ENCODE data around the gene PROM2. TPM values are rescaled to one million over a fixed set of nuclear protein-coding genes. Genes with fewer than 3 reads are reported as not detected.

PROM2 gene
- total RNA-seq, 1 donor from 2014 or later, result 0.29 TPM

- H3K36me3 Mint-ChIP-seq (ENCODE audit: low read depth), result no peaks in the 10 kb centered on the region
- no peak for DNase-seq (ENCODE audit: low spot score)
- H3K4me1 Mint-ChIP-seq (ENCODE audit: low read depth), result no peaks in the 10 kb centered on the region
- H3K4me3 Mint-ChIP-seq, result no peak overlapping the region
- no peaks in the 10 kb centered on the region for H3K27me3 Mint-ChIP-seq (ENCODE audit: insufficient read depth)
- intact Hi-C loops (cut with micrococcal nuclease), result no loop called here
- no peak overlapping the region for H3K27ac Mint-ChIP-seq
- H3K9me3 Mint-ChIP-seq, result no peaks in the 10 kb centered on the region
These were observed 35.4 kb downstream of the PROM2 start for GRCh38 chr2:95309599-95309998.

- intact Hi-C loops (cut with micrococcal nuclease), result no loop called here
- no peaks in the 10 kb centered on the region for H3K4me1 Mint-ChIP-seq (ENCODE audit: low read depth)
- no peaks in the 10 kb centered on the region for H3K9me3 Mint-ChIP-seq
- no peak overlapping the region for H3K4me3 Mint-ChIP-seq
- H3K27me3 Mint-ChIP-seq (ENCODE audit: insufficient read depth), result no peaks in the 10 kb centered on the region
- no peak for DNase-seq (ENCODE audit: low spot score)
- no peaks in the 10 kb centered on the region for H3K36me3 Mint-ChIP-seq (ENCODE audit: low read depth)
- H3K27ac Mint-ChIP-seq, result no peak overlapping the region
These were observed 36.0 kb downstream of the PROM2 start for GRCh38 chr2:95310216-95310615.

- no peak overlapping the region for H3K4me3 Mint-ChIP-seq
- DNase-seq (ENCODE audit: low spot score), result no peak
- H3K27ac Mint-ChIP-seq, result no peak overlapping the region
- H3K27me3 Mint-ChIP-seq (ENCODE audit: insufficient read depth), result no peaks in the 10 kb centered on the region
- H3K9me3 Mint-ChIP-seq, result no peaks in the 10 kb centered on the region
- no peaks in the 10 kb centered on the region for H3K4me1 Mint-ChIP-seq (ENCODE audit: low read depth)
- intact Hi-C loops (cut with micrococcal nuclease), result no loop called here
- no peaks in the 10 kb centered on the region for H3K36me3 Mint-ChIP-seq (ENCODE audit: low read depth)
These were observed 36.4 kb downstream of the PROM2 start for GRCh38 chr2:95310651-95311050.

- no peaks in the 10 kb centered on the region for H3K36me3 Mint-ChIP-seq (ENCODE audit: low read depth)
- H3K9me3 Mint-ChIP-seq, result no peaks in the 10 kb centered on the region
- H3K4me3 Mint-ChIP-seq, result no peak overlapping the region
- no peaks in the 10 kb centered on the region for H3K27me3 Mint-ChIP-seq (ENCODE audit: insufficient read depth)
- intact Hi-C loops (cut with micrococcal nuclease), result no loop called here
- no peak for DNase-seq (ENCODE audit: low spot score)
- H3K27ac Mint-ChIP-seq, result no peak overlapping the region
- no peaks in the 10 kb centered on the region for H3K4me1 Mint-ChIP-seq (ENCODE audit: low read depth)
These were observed 37.7 kb downstream of the PROM2 start for GRCh38 chr2:95311815-95312542.

- H3K27ac Mint-ChIP-seq, result no peak overlapping the region
- H3K9me3 Mint-ChIP-seq, result no peaks in the 10 kb centered on the region
- DNase-seq (ENCODE audit: low spot score), result no peak
- H3K36me3 Mint-ChIP-seq (ENCODE audit: low read depth), result no peaks in the 10 kb centered on the region
- no peaks in the 10 kb centered on the region for H3K27me3 Mint-ChIP-seq (ENCODE audit: insufficient read depth)
- intact Hi-C loops (cut with micrococcal nuclease), result no loop called here
- no peaks in the 10 kb centered on the region for H3K4me1 Mint-ChIP-seq (ENCODE audit: low read depth)
- no peak overlapping the region for H3K4me3 Mint-ChIP-seq
These were observed 38.4 kb downstream of the PROM2 start for GRCh38 chr2:95312543-95313201.

- no peaks in the 10 kb centered on the region for H3K4me1 Mint-ChIP-seq (ENCODE audit: low read depth)
- no peaks in the 10 kb centered on the region for H3K9me3 Mint-ChIP-seq
- intact Hi-C loops (cut with micrococcal nuclease), result no loop called here
- no peaks in the 10 kb centered on the region for H3K36me3 Mint-ChIP-seq (ENCODE audit: low read depth)
- no peak for DNase-seq (ENCODE audit: low spot score)
- no peak overlapping the region for H3K4me3 Mint-ChIP-seq
- no peak overlapping the region for H3K27ac Mint-ChIP-seq
- no peaks in the 10 kb centered on the region for H3K27me3 Mint-ChIP-seq (ENCODE audit: insufficient read depth)
These were observed 39.3 kb downstream of the PROM2 start for GRCh38 chr2:95313296-95314131.

- H3K27ac Mint-ChIP-seq, result no peak overlapping the region
- intact Hi-C loops (cut with micrococcal nuclease), result no loop called here
- H3K4me1 Mint-ChIP-seq (ENCODE audit: low read depth), result no peaks in the 10 kb centered on the region
- H3K4me3 Mint-ChIP-seq, result no peak overlapping the region
- no peak for DNase-seq (ENCODE audit: low spot score)
- H3K27me3 Mint-ChIP-seq (ENCODE audit: insufficient read depth), result no peaks in the 10 kb centered on the region
- H3K9me3 Mint-ChIP-seq, result no peaks in the 10 kb centered on the region
- H3K36me3 Mint-ChIP-seq (ENCODE audit: low read depth), result no peaks in the 10 kb centered on the region
These were observed 40.3 kb downstream of the PROM2 start for GRCh38 chr2:95314598-95314963.

GRCh38 chr2:95314964-95315611, 40.8 kb downstream of the PROM2 start:
- intact Hi-C loops (cut with micrococcal nuclease), result no loop called here
- no peak for DNase-seq (ENCODE audit: low spot score)
- Mint-ChIP-seq H3K4me1 (ENCODE audit: low read depth) (no peaks in the 10 kb centered on the region), H3K4me3 (no peak overlapping the region), H3K9me3 (no peaks in the 10 kb centered on the region), H3K36me3 (ENCODE audit: low read depth) (no peaks in the 10 kb centered on the region), H3K27ac (no peak overlapping the region), H3K27me3 (ENCODE audit: insufficient read depth) (no peaks in the 10 kb centered on the region)

GRCh38 chr2:95315801-95316411, 41.7 kb downstream of the PROM2 start:
- Mint-ChIP-seq H3K4me1 (ENCODE audit: low read depth) (no peaks in the 10 kb centered on the region), H3K9me3 (no peaks in the 10 kb centered on the region), H3K27ac (no peak overlapping the region), H3K27me3 (ENCODE audit: insufficient read depth) (no peaks in the 10 kb centered on the region), H3K36me3 (ENCODE audit: low read depth) (no peaks in the 10 kb centered on the region), H3K4me3 (no peak overlapping the region)
- intact Hi-C loops (cut with micrococcal nuclease), result no loop called here
- DNase-seq (ENCODE audit: low spot score), result no peak

GRCh38 chr2:95316466-95317122, 42.3 kb downstream of the PROM2 start:
- H3K27me3 Mint-ChIP-seq (ENCODE audit: insufficient read depth), result no peaks in the 10 kb centered on the region
- no peak overlapping the region for H3K4me3 Mint-ChIP-seq
- intact Hi-C loops (cut with micrococcal nuclease), result no loop called here
- no peak for DNase-seq (ENCODE audit: low spot score)
- H3K4me1 Mint-ChIP-seq (ENCODE audit: low read depth), result no peaks in the 10 kb centered on the region
- no peaks in the 10 kb centered on the region for H3K36me3 Mint-ChIP-seq (ENCODE audit: low read depth)
- H3K27ac Mint-ChIP-seq, result no peak overlapping the region
- H3K9me3 Mint-ChIP-seq, result no peaks in the 10 kb centered on the region

- H3K4me3 Mint-ChIP-seq, result no peak overlapping the region
- DNase-seq (ENCODE audit: low spot score), result no peak
- no peaks in the 10 kb centered on the region for H3K36me3 Mint-ChIP-seq (ENCODE audit: low read depth)
- no peak overlapping the region for H3K27ac Mint-ChIP-seq
- no peaks in the 10 kb centered on the region for H3K9me3 Mint-ChIP-seq
- H3K4me1 Mint-ChIP-seq (ENCODE audit: low read depth), result no peaks in the 10 kb centered on the region
- intact Hi-C loops (cut with micrococcal nuclease), result no loop called here
- no peaks in the 10 kb centered on the region for H3K27me3 Mint-ChIP-seq (ENCODE audit: insufficient read depth)
These were observed 42.9 kb downstream of the PROM2 start for GRCh38 chr2:95317123-95317500.

- no peaks in the 10 kb centered on the region for H3K36me3 Mint-ChIP-seq (ENCODE audit: low read depth)
- H3K9me3 Mint-ChIP-seq, result no peaks in the 10 kb centered on the region
- no peaks in the 10 kb centered on the region for H3K27me3 Mint-ChIP-seq (ENCODE audit: insufficient read depth)
- intact Hi-C loops (cut with micrococcal nuclease), result no loop called here
- DNase-seq (ENCODE audit: low spot score), result no peak
- no peak overlapping the region for H3K27ac Mint-ChIP-seq
- H3K4me1 Mint-ChIP-seq (ENCODE audit: low read depth), result no peaks in the 10 kb centered on the region
- H3K4me3 Mint-ChIP-seq, result no peak overlapping the region
These were observed 43.6 kb downstream of the PROM2 start for GRCh38 chr2:95317665-95318425.

Measured in activated T-helper 1 cell treated with anti-CD3 and anti-CD28 coated beads, Interleukin-12 subunit alpha, Interleukin-12 subunit beta, Interleukin-2, Interleukin-4 antibody, amounts not matched to agents 30 ng/mL and 10 ng/mL and 1 ng/mL, durations not matched to agents 14 hours and 24 hours and 36 hours (primary cell).